ENCODE results near the gene LTN1.

Gene LTN1, protein sequence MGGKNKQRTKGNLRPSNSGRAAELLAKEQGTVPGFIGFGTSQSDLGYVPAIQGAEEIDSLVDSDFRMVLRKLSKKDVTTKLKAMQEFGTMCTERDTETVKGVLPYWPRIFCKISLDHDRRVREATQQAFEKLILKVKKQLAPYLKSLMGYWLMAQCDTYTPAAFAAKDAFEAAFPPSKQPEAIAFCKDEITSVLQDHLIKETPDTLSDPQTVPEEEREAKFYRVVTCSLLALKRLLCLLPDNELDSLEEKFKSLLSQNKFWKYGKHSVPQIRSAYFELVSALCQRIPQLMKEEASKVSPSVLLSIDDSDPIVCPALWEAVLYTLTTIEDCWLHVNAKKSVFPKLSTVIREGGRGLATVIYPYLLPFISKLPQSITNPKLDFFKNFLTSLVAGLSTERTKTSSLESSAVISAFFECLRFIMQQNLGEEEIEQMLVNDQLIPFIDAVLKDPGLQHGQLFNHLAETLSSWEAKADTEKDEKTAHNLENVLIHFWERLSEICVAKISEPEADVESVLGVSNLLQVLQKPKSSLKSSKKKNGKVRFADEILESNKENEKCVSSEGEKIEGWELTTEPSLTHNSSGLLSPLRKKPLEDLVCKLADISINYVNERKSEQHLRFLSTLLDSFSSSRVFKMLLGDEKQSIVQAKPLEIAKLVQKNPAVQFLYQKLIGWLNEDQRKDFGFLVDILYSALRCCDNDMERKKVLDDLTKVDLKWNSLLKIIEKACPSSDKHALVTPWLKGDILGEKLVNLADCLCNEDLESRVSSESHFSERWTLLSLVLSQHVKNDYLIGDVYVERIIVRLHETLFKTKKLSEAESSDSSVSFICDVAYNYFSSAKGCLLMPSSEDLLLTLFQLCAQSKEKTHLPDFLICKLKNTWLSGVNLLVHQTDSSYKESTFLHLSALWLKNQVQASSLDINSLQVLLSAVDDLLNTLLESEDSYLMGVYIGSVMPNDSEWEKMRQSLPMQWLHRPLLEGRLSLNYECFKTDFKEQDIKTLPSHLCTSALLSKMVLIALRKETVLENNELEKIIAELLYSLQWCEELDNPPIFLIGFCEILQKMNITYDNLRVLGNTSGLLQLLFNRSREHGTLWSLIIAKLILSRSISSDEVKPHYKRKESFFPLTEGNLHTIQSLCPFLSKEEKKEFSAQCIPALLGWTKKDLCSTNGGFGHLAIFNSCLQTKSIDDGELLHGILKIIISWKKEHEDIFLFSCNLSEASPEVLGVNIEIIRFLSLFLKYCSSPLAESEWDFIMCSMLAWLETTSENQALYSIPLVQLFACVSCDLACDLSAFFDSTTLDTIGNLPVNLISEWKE (N-terminal part only)

GRCh38 chr21:28992526-28993292 is at the start of gene LTN1:
TSS of gene LTN1 (minus strand) at chr21:28992877. CDS start at chr21:28992805, 72 bp downstream.
- Mint-ChIP-seq H3K4me3 (peak within 1 kb of the TSS; percentile 94), H3K36me3 (ENCODE audit: insufficient read depth) (peaks cover 12% of the 10 kb centered on the region), H3K4me1 (peaks cover 36% of the 10 kb centered on the region), H3K27ac (ENCODE audit: low read depth) (peak within 1 kb of the TSS; percentile 88), H3K27me3 (no peaks in the 10 kb centered on the region), H3K9me3 (no peaks in the 10 kb centered on the region)
- DNase-seq (ENCODE audit: low spot score in 2 of 2) (peak; percentile 97 to 98), ATAC-seq (replicated peaks; ENCODE audit: extremely low read depth, poor library complexity, severe bottlenecking) (peak; percentile 96)

GRCh38 chr21:29034678-29035077 is 42.0 kb upstream of the LTN1 start:
- Mint-ChIP-seq H3K4me3 (no peak overlapping the region), H3K36me3 (ENCODE audit: insufficient read depth) (peaks cover 83% of the 10 kb centered on the region), H3K27ac (ENCODE audit: low read depth) (no peak overlapping the region), H3K9me3 (no peaks in the 10 kb centered on the region), H3K27me3 (no peaks in the 10 kb centered on the region), H3K4me1 (peaks cover 13% of the 10 kb centered on the region)
- ATAC-seq (replicated peaks; ENCODE audit: extremely low read depth, poor library complexity, severe bottlenecking) (no peak), DNase-seq (ENCODE audit: low spot score in 2 of 2) (no peak)

DNA sequence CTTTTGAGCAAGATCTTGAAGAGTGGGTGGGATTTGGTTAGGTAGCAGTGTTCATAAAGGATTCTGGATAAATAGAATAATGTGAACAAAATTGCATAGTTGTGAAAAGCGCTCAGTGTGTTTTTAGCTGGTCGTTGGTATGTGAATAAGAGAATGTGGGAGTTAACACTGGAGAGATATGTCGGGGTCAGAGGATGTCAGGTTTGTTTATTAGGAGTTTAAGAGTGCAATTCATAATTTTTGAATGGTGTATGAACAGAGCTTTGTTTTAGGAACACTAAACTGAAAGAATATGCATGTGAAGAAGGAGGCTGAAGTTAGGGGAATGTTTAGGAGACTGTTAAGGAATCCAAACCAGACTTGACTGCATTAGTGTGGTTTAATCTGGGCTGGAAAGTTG is 41.2 kb upstream of the LTN1 start:
- DNase-seq (ENCODE audit: low spot score in 2 of 2): no peak
- H3K36me3 Mint-ChIP-seq (ENCODE audit: insufficient read depth): peaks cover 85% of the 10 kb centered on the region
- H3K27me3 Mint-ChIP-seq: no peaks in the 10 kb centered on the region
- H3K9me3 Mint-ChIP-seq: no peaks in the 10 kb centered on the region
- H3K27ac Mint-ChIP-seq (ENCODE audit: low read depth): no peak overlapping the region
- no peak for ATAC-seq (replicated peaks; ENCODE audit: extremely low read depth, poor library complexity, severe bottlenecking)
- H3K4me3 Mint-ChIP-seq: no peak overlapping the region
- H3K4me1 Mint-ChIP-seq: peaks cover 16% of the 10 kb centered on the region

GRCh38 chr21:29033301-29033700 is 40.6 kb upstream of the LTN1 start:
- Mint-ChIP-seq H3K4me1 (peaks cover 16% of the 10 kb centered on the region), H3K4me3 (no peak overlapping the region), H3K27me3 (no peaks in the 10 kb centered on the region), H3K27ac (ENCODE audit: low read depth) (no peak overlapping the region), H3K9me3 (no peaks in the 10 kb centered on the region), H3K36me3 (ENCODE audit: insufficient read depth) (peaks cover 83% of the 10 kb centered on the region)
- ATAC-seq (replicated peaks; ENCODE audit: extremely low read depth, poor library complexity, severe bottlenecking) (no peak), DNase-seq (ENCODE audit: low spot score in 2 of 2) (no peak)

- DNase-seq (ENCODE audit: low spot score in 2 of 2) (no peak), ATAC-seq (replicated peaks; ENCODE audit: extremely low read depth, poor library complexity, severe bottlenecking) (no peak)
- peaks cover 73% of the 10 kb centered on the region for H3K36me3 Mint-ChIP-seq (ENCODE audit: insufficient read depth)
- H3K4me1 Mint-ChIP-seq: peaks cover 23% of the 10 kb centered on the region
- H3K27ac Mint-ChIP-seq (ENCODE audit: low read depth): no peak overlapping the region
- no peaks in the 10 kb centered on the region for H3K9me3 Mint-ChIP-seq
- H3K27me3 Mint-ChIP-seq: no peaks in the 10 kb centered on the region
- no peak overlapping the region for H3K4me3 Mint-ChIP-seq
Measured at GRCh38 chr21:29030909-29031308, 38.2 kb upstream of the LTN1 start.

GRCh38 chr21:29029524-29029923 is 36.8 kb upstream of the LTN1 start:
- Mint-ChIP-seq H3K36me3 (ENCODE audit: insufficient read depth) (peaks cover 69% of the 10 kb centered on the region), H3K9me3 (no peaks in the 10 kb centered on the region), H3K4me3 (no peak overlapping the region), H3K27me3 (no peaks in the 10 kb centered on the region), H3K27ac (ENCODE audit: low read depth) (no peak overlapping the region), H3K4me1 (peaks cover 37% of the 10 kb centered on the region)
- no peak for DNase-seq (ENCODE audit: low spot score in 2 of 2)
- no peak for ATAC-seq (replicated peaks; ENCODE audit: extremely low read depth, poor library complexity, severe bottlenecking)

GRCh38 chr21:29025328-29025713 is 32.6 kb upstream of the LTN1 start:
- H3K36me3 Mint-ChIP-seq (ENCODE audit: insufficient read depth): peaks cover 45% of the 10 kb centered on the region
- H3K9me3 Mint-ChIP-seq: no peaks in the 10 kb centered on the region
- peak overlapping the region; percentile 89 for H3K4me3 Mint-ChIP-seq
- DNase-seq (ENCODE audit: low spot score in 2 of 2) (no peak), ATAC-seq (replicated peaks; ENCODE audit: extremely low read depth, poor library complexity, severe bottlenecking) (no peak)
- no peaks in the 10 kb centered on the region for H3K27me3 Mint-ChIP-seq
- peaks cover 47% of the 10 kb centered on the region for H3K4me1 Mint-ChIP-seq
- peak overlapping the region; percentile 99 for H3K27ac Mint-ChIP-seq (ENCODE audit: low read depth)

GRCh38 chr21:29024474-29025327 is 32.0 kb upstream of the LTN1 start, which contains the start of gene USP16:
TSS of gene USP16 (plus strand) at chr21:29024668. CDS start at chr21:29027914, 3,246 bp downstream.
- Mint-ChIP-seq H3K4me1 (peaks cover 46% of the 10 kb centered on the region), H3K36me3 (ENCODE audit: insufficient read depth) (peaks cover 42% of the 10 kb centered on the region), H3K27me3 (no peaks in the 10 kb centered on the region), H3K27ac (ENCODE audit: low read depth) (peak within 1 kb of the TSS; percentile 99), H3K9me3 (no peaks in the 10 kb centered on the region), H3K4me3 (peak within 1 kb of the TSS; percentile 89)
- ATAC-seq (replicated peaks; ENCODE audit: extremely low read depth, poor library complexity, severe bottlenecking) (peak; percentile 90), DNase-seq (ENCODE audit: low spot score in 2 of 2) (peak; percentile 92 to 94)

- Mint-ChIP-seq H3K4me1 (peaks cover 56% of the 10 kb centered on the region), H3K9me3 (no peaks in the 10 kb centered on the region), H3K27ac (ENCODE audit: low read depth) (peak overlapping the region; percentile 72), H3K36me3 (ENCODE audit: insufficient read depth) (peaks cover 31% of the 10 kb centered on the region), H3K27me3 (no peaks in the 10 kb centered on the region), H3K4me3 (peak overlapping the region; percentile 33)
- DNase-seq (ENCODE audit: low spot score in 2 of 2) (no peak), ATAC-seq (replicated peaks; ENCODE audit: extremely low read depth, poor library complexity, severe bottlenecking) (no peak)
Measured at GRCh38 chr21:29022166-29022565, 29.5 kb upstream of the LTN1 start.

DNA sequence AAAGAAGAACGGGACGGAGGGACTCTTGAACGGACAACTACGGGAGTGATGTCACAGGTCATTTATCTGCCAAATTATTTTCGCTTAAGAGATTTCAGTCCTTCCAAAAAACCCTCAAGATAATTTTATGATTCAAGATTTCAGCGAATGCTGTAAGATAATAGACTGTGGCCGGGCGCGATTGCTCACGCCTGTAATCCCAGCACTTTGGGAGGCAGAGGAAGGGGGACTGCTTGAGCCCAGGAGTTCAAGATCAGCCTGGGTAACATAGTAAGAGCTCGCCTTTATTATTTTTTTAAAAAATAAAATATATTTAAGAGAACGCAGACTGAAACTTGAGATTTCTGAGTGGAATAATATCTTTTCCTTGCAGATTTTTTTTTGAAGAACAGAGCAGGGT is 25.9 kb upstream of the LTN1 start:
- ATAC-seq (replicated peaks; ENCODE audit: extremely low read depth, poor library complexity, severe bottlenecking): peak; percentile 8
- H3K4me3 Mint-ChIP-seq: peak overlapping the region; percentile 81
- peak overlapping the region; percentile 72 for H3K27ac Mint-ChIP-seq (ENCODE audit: low read depth)
- H3K27me3 Mint-ChIP-seq: no peaks in the 10 kb centered on the region
- H3K4me1 Mint-ChIP-seq: peaks cover 24% of the 10 kb centered on the region
- peaks cover 12% of the 10 kb centered on the region for H3K36me3 Mint-ChIP-seq (ENCODE audit: insufficient read depth)
- no peak for DNase-seq (ENCODE audit: low spot score in 2 of 2)
- no peaks in the 10 kb centered on the region for H3K9me3 Mint-ChIP-seq

DNA sequence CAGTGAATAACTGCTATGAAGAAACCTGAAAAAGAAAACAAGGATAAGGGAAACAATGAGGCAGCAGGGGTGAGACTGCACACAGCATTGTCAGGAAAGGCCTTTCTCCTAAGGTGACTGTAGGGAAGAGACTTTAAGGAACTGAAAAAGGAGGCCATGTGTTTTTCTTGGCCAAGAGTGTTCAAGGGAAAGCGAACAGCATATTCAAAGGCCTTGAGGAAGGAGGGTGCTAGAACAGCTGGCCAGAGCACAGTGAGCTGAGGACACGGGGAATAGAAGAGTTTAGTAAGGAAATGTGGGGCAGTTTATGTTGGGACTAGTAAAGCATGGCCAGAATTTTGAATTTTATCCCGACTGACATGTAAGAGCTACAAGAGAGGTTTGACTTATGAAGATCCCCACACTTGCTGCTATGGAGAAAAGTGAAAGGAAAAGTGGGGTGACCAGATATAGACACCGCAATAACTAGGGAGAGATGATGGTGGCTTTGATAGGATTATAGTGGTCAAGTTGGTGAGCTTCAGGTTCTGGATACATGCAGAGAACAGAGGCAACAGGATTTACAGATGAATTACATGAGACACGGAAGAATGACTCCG is 25.1 kb upstream of the LTN1 start:
- Mint-ChIP-seq H3K27ac (ENCODE audit: low read depth) (peak overlapping the region; percentile 72), H3K4me3 (peak overlapping the region; percentile 81), H3K36me3 (ENCODE audit: insufficient read depth) (peaks cover 12% of the 10 kb centered on the region), H3K4me1 (peaks cover 18% of the 10 kb centered on the region), H3K27me3 (no peaks in the 10 kb centered on the region), H3K9me3 (no peaks in the 10 kb centered on the region)
- no peak for DNase-seq (ENCODE audit: low spot score in 2 of 2)
- ATAC-seq (replicated peaks; ENCODE audit: extremely low read depth, poor library complexity, severe bottlenecking): no peak

Data from central memory CD8-positive, alpha-beta T cell (primary cell).